HUES6 (cell line): ENCODE measurements around the gene RADIL.
"Not testable (repeated sequence)": the region's sequence is repeated elsewhere in the genome, so short reads cannot be mapped to it uniquely, and the experiment has no call there.

Experiments
- H3K27ac ChIP-seq: 2 replicates; pipeline ENCODE4 v1.7.0; 2013; ENCODE audit warnings: low read depth, mild to moderate bottlenecking, low read length, inconsistent platforms
- H3K27me3 ChIP-seq: 2 replicates; pipeline ENCODE4 v1.6.1; 2013; ENCODE audit warnings: low read length; ENCODE audit not compliant: control insufficient read depth, insufficient read depth
- H3K36me3 ChIP-seq: 2 replicates; pipeline ENCODE4 v1.6.1; 2013; ENCODE audit warnings: low read length; ENCODE audit not compliant: control insufficient read depth, insufficient read depth
- H3K4me1 ChIP-seq: 2 replicates; pipeline ENCODE4 v1.6.1; 2013; ENCODE audit warnings: low read length; ENCODE audit not compliant: control insufficient read depth, insufficient read depth
- H3K4me3 ChIP-seq: 2 replicates; pipeline ENCODE4 v1.5.1; 2013; ENCODE audit warnings: low read depth, low read length
- H3K9ac ChIP-seq: one replicate; pipeline ENCODE4 v1.6.1; 2013; ENCODE audit warnings: mild to moderate bottlenecking, low read length
- H3K9me3 ChIP-seq: 2 replicates; pipeline ENCODE4 v1.6.1; 2013; ENCODE audit warnings: low read depth, low read length; ENCODE audit not compliant: control insufficient read depth, insufficient read depth

RADIL gene

DNA sequence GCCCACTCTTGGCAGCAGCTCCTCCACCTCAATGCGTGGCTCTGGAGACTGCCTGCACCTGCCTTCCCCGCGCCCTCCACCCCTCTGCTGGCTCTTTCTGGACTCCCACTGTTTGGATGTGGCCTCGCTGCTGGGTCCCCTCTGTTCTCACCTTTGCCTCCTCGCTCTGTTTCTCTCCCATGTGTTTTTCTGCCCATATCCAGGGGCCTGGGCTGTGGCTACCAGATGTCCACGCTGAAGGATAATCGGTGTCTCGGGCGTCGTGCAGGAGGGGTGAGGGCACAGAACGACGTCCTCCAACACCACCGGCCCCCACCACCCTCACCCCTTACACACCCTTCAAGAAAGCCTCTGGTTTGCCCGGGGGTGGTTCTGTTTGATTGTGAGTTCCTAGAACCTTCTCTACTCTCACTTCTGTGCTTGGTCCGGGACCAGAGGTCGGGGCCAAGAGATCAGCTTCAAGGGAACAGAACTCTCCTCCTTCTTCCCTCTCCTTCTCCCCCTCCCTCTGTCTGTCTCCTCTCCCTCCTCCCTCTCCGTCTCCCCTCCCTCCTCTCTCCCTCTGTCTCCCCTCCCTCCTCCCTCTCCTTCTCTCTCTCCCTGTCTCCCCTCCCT lies 76.4 kb downstream of the RADIL start:
- H3K9ac ChIP-seq, result no peak overlapping the region

DNA sequence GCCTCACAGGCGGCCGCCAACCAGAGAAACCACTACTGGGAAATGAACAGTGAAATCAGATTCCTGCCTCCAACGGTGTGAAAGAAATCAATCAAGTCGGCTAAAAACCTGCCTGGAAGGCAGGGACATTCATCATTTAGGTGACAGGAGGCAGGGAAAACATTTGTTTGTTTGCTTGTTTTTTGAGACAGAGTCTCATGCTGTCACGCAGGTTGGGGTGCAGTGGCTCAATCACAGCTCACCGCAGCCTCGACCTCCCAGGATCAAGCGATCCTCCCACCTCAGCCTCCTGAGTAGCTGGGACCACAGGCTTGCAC lies 77.6 kb downstream of the RADIL start:
- H3K9ac ChIP-seq, result no peak overlapping the region
- H3K27ac ChIP-seq, result no peak overlapping the region
- no peaks in the 10 kb centered on the region for H3K27me3 ChIP-seq

More for the DNA sequence above, 76.4 kb downstream of the RADIL start:
- Histone ChIP-seq H3K4me1 (peaks cover 6% of the 10 kb centered on the region), H3K27me3 (no peaks in the 10 kb centered on the region), H3K27ac (no peak overlapping the region), H3K4me3 (no peak overlapping the region), H3K9me3 (peaks cover 2% of the 10 kb centered on the region; the same call in 1 of the 2 replicates), H3K36me3 (no peaks in the 10 kb centered on the region)

DNA sequence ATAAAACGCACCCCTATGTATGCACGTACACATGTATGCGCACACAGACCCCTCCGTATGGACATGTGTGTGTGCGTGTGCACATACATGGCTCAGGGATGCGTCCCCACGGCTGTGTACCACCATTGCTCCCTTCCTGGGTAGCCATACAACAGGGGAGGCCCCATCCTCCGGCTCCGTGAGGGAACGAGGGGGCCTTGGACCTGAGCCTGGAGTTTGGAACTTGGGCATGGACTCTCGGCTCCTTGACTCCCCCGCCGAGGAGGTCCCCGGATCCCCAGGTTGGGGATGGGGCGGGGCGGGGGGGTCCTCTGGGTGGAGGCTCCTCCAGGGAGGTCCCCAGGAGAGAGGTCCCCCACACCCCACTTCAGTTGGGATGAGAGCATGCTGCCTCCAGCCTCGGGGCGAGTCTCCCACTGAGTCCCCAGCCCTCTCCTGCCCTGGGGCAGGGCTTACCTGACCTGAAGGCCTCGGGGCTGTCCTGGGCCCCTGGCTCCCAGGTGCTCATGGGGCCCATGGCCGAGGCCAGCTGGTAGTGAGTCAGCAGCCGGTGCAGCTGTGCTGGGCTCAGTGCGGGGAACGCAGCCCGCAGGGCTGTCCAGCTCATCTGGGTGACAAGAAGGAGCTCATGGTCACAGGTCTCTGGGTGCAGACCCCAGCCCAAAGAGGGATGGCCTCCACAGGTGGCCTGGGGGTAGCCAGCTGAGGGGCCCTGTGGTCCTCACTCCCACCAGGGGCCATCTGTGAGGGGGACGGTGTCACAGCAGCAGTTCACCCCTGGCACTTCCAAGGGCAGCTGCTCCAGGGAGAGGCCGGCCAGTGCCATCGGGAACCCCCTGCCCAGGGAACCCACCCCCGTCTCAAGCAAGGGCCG lies 78.2 kb downstream of the RADIL start:
- no peaks in the 10 kb centered on the region for H3K9me3 ChIP-seq
- H3K4me3 ChIP-seq, result no peak overlapping the region
- H3K4me1 ChIP-seq, result peaks cover 6% of the 10 kb centered on the region
- H3K27ac ChIP-seq, result no peak overlapping the region
- H3K9ac ChIP-seq, result no peak overlapping the region
- no peaks in the 10 kb centered on the region for H3K27me3 ChIP-seq
- H3K36me3 ChIP-seq, result no peaks in the 10 kb centered on the region

More for the DNA sequence above, 77.6 kb downstream of the RADIL start:
- H3K36me3 ChIP-seq, result no peaks in the 10 kb centered on the region
- H3K4me1 ChIP-seq, result peaks cover 6% of the 10 kb centered on the region
- H3K4me3 ChIP-seq, result no peak overlapping the region
- H3K9me3 ChIP-seq, result no peaks in the 10 kb centered on the region

DNA sequence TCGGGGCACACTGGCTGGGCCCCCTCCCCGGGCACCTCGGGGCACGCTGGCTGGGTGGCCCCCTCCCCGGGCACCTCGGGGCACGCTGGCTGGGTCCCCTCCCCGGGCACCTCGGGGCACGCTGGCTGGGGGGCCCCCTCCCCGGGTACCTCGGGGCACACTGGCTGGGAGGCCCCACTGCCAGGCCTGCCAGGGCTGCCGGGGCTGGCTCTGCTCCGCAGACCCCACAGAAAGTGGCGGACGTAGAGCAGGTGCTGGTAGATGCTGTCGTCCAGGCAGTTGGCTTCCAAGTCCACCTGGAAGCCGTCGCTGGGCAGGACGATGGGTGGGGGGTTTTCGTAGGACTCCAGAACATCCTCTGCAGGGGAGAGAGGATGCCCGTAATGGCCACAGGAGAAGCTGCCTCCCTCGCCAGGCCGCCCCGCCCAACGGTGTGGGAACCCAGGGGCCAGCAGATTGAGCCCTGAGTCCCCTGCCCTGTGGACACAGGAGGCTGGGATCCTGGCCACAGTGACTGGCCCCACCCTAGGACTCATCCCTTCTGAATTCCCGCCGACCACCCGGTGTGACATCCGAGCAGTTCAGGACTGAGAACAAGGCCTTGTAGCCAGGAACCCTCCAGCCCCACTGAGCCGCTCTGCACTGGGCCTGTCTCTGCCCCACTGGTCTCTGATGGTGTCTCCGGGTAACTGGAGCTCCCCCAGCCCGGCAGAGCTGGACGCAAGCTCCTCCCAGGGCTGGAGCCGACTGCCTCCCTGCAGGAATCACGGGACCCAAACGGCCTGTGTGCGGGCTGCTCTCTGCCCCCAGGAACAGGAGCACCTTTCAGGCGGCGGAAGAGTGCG lies 79.9 kb downstream of the RADIL start:
- Histone ChIP-seq H3K27ac (no peak overlapping the region), H3K4me1 (peaks cover 6% of the 10 kb centered on the region), H3K9ac (no peak overlapping the region), H3K9me3 (no peaks in the 10 kb centered on the region), H3K27me3 (no peaks in the 10 kb centered on the region), H3K36me3 (no peaks in the 10 kb centered on the region), H3K4me3 (no peak overlapping the region)

DNA sequence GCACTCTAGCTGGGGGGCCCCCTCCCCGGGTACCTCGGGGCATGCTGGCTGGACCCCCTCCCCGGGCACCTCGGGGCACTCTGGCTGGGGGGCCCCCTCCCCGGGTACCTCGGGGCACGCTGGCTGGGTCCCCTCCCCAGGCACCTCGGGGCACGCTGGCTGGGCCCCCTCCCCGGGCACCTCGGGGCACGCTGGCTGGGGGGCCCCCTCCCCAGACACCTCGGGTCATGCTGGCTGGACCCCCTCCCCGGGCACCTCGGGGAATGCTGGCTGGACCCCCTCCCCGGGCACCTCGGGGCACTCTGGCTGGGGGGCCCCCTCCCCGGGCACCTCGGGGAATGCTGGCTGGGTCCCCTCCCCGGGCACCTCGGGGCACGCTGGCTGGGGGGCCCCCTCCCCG lies 80.9 kb downstream of the RADIL start:
- H3K27ac ChIP-seq, H3K36me3 ChIP-seq, H3K9me3 ChIP-seq, H3K27me3 ChIP-seq, H3K9ac ChIP-seq, H3K4me1 ChIP-seq, H3K4me3 ChIP-seq: not testable (repeated sequence)

DNA sequence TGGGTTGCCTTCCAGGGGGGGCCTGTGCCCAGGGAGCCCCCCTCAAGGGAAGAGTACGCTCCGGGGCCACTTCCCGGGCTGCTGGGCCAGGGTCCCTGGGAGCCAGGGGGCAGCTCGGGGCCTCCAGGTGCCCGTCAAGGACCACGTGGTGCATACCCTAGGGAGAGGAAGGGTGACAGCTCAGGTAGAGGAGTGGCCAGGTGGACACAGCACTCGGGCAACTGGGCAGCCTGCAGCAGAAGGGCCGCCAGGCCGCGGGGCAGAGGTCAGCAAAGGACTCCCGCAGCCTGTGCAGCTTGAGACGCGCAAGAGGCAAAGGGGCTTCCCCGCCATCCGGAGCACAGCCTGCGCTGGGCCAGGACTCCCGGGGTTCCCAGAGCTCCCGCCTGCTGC lies 81.7 kb downstream of the RADIL start:
- H3K36me3 ChIP-seq, result no peaks in the 10 kb centered on the region

DNA sequence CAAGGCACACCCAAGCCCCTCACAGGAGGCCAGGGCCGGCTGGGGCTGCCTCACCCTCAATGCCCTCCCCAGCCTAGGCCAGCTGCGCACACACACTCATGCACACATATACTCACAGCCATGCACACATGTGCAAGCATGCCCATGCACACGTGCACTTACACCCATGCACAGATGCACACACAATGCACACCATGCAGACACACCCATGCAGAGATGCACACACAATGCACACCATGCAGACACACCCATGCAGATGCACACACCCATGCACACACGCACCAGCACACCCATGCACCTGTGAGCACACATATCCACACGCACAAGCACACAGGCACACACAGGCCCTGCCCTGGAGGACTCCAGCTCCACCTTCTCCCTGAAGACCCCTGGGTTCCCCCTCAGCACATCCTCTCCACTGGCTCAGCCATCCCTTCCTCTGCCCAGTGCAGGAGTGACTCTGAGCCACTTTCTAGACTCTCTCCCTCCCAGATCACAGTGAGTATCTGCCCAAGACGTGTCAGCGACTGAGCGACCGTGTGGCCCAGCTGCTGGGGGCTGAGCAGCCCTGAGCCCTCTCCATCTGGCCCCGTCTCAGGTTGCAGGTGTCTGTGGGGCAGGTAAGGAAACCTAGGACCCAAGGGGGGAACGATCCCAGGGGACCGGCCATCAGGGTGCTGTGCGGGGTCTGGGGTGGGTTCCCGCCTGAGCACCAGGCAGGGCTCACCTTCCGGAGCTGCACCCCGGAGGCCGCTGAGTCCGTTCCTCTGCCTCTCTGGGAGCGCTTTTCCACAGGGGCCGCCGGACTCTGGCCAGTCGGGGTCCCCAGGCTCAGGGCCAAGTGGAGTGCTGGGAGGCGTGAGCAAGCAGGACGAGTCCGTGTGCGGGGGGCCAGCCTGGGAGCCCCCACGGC lies 82.3 kb downstream of the RADIL start:
- Histone ChIP-seq H3K27me3 (no peaks in the 10 kb centered on the region), H3K9ac (no peak overlapping the region), H3K4me1 (peaks cover 6% of the 10 kb centered on the region), H3K36me3 (no peaks in the 10 kb centered on the region), H3K9me3 (no peaks in the 10 kb centered on the region), H3K4me3 (no peak overlapping the region), H3K27ac (no peak overlapping the region)

More for the DNA sequence above, 81.7 kb downstream of the RADIL start:
- Histone ChIP-seq H3K9me3 (no peaks in the 10 kb centered on the region), H3K9ac (no peak overlapping the region), H3K4me1 (peaks cover 6% of the 10 kb centered on the region), H3K27me3 (no peaks in the 10 kb centered on the region), H3K27ac (no peak overlapping the region), H3K4me3 (no peak overlapping the region)

DNA sequence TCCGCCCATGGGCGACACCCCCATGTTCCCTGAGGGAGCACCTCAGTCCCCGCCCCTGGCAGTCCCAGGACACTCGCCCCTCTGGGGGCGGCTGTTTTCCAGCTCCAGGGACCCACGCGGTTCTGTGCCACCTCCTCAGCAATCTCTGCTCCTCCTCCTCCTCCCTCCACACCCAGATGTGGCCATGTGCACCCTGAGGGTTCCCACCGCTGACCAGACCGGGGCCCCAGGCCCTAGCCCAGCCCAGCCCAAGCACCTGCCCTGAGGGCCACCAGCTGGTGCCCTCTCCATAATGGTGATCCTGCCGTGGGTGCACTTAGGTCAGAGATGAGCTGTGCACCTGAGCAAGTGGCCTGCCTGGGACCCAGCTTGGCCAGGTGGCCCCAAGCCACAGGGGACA lies 83.0 kb downstream of the RADIL start:
- Histone ChIP-seq H3K27ac (no peak overlapping the region), H3K4me3 (no peak overlapping the region), H3K36me3 (no peaks in the 10 kb centered on the region), H3K9me3 (no peaks in the 10 kb centered on the region), H3K4me1 (peaks cover 6% of the 10 kb centered on the region), H3K27me3 (no peaks in the 10 kb centered on the region), H3K9ac (no peak overlapping the region)

DNA sequence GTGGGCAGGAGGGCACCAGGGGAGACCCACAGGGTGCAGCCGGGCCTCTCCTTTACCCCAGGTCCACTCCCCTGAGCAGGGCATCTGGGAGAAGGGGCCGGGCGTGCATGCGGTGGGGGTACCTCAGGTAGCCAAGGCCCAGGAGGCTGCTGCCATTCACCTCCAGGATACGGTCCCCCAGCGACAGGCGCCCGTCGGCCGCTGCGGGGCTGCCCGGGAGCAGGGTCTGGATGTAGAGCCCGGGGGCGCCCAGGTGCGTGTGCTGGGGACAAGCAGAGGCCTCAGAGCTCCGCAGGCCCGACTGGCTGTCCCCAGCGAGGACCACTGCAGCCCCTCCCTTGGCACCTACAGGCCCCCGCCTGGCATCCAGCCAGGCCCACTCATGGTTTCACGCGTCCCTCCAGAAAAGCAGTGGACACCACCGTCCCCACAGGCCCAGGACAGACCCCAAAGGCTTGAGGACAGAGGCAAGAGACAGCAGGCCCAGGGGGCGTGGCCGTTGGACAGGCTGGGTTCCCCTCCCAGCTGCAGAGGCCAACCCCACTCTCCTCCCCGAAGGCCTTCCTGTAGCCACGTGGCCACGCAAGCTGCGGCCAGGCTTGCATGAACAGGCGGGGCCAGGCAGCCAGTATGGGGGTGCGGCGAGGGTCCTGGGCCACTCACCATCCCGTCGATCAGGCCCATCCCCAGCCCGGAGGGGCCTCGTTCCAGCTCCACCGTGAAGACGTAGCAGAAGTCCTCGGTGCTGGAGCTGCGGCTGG lies 83.8 kb downstream of the RADIL start:
- no peak overlapping the region for H3K9ac ChIP-seq
- peaks cover 10% of the 10 kb centered on the region for H3K4me1 ChIP-seq
- no peak overlapping the region for H3K27ac ChIP-seq

DNA sequence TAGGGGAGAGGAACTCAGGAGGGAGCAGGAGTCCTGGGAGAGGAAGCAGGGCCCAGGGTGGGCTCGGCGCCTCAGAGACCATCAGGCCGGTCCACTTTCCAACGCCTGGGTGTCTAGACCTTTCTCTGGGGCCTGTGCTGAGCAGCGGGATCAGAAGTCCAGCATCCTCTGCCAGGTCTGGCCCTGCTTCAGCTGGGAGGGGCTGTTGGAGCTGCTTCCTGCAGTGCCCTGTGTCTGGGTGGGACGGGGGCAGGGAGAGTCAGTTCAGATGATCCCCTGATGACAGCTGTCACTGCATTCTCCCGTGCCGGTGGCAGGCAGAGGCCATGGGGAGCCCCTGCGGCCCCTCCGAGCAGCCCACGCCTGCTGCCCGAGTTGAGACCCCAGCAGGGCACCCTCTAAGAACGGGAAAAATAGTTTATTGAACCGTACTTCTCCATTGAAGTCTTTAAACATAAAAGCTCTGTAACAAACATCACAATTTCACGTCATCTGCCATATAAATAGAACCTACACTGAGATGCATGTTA lies 84.7 kb downstream of the RADIL start:
- Histone ChIP-seq H3K27ac (no peak overlapping the region), H3K27me3 (no peaks in the 10 kb centered on the region), H3K4me1 (peaks cover 10% of the 10 kb centered on the region), H3K36me3 (no peaks in the 10 kb centered on the region; the same call in 1 of the 2 replicates), H3K9me3 (no peaks in the 10 kb centered on the region), H3K9ac (no peak overlapping the region), H3K4me3 (no peak overlapping the region)

More for the DNA sequence above, 83.8 kb downstream of the RADIL start:
- H3K27me3 ChIP-seq, result no peaks in the 10 kb centered on the region
- no peaks in the 10 kb centered on the region for H3K9me3 ChIP-seq
- no peak overlapping the region for H3K4me3 ChIP-seq
- H3K36me3 ChIP-seq, result no peaks in the 10 kb centered on the region
